Measurements from ENCODE around the gene ABRACL. TPM values are rescaled to one million over a fixed set of nuclear protein-coding genes. Genes with fewer than 3 reads are reported as not detected.
"Not testable (repeated sequence)": the region's sequence is repeated elsewhere in the genome, so short reads cannot be mapped to it uniquely, and the experiment has no call there.

Gene ABRACL
- polyA plus RNA-seq, 1 donor, result 97.2 TPM

- Histone ChIP-seq H3K36me3 (ENCODE audit: control insufficient read depth, insufficient read depth, low read length) (no peaks in the 10 kb centered on the region), H3K27ac (ENCODE audit: low read length) (no peak overlapping the region), H3K4me3 (ENCODE audit: low read length) (no peak overlapping the region), H3K4me1 (ENCODE audit: control insufficient read depth, insufficient read depth, low read length) (no peaks in the 10 kb centered on the region), H3K27me3 (ENCODE audit: control insufficient read depth, insufficient read depth, low read length) (no peaks in the 10 kb centered on the region), H3K9me3 (ENCODE audit: control insufficient read depth, low read depth, low read length) (no peaks in the 10 kb centered on the region)
- DNase-seq, result no peak
- 84% methylated on average over 9 of the region's 9 CpGs for WGBS (ENCODE audit: insufficient coverage, low lambda C conversion rate)
These were observed 20.4 kb upstream of the ABRACL start for GRCh38 chr6:139008117-139008516.

GRCh38 chr6:139010674-139011073, 17.9 kb upstream of the ABRACL start:
- no peak for DNase-seq
- H3K4me1 ChIP-seq (ENCODE audit: control insufficient read depth, insufficient read depth, low read length), result no peaks in the 10 kb centered on the region
- H3K9me3 ChIP-seq (ENCODE audit: control insufficient read depth, low read depth, low read length), result no peaks in the 10 kb centered on the region
- H3K27me3 ChIP-seq (ENCODE audit: control insufficient read depth, insufficient read depth, low read length), result no peaks in the 10 kb centered on the region
- no peaks in the 10 kb centered on the region for H3K36me3 ChIP-seq (ENCODE audit: control insufficient read depth, insufficient read depth, low read length)
- no peak overlapping the region for H3K4me3 ChIP-seq (ENCODE audit: low read length)
- H3K27ac ChIP-seq (ENCODE audit: low read length), result no peak overlapping the region

DNA sequence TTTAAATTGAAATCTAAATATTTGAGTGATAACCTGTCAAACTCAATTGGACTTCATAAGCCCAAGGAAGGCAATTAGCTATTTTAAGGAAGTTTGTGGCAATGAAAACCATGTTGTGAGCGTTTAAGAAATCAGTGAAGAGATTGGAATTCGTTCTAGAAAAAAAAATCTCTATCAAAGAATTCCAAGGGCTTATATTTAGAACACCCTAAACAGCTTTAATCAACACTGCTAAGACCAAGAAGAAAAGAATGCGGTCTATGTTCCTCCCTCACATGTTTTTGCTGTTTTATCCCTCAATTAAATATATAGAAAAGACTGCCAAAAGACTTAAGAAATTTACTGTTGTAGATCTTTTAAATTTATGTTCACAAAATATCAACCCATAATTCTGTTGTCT, 16.6 kb upstream of the ABRACL start:
- no peaks in the 10 kb centered on the region for H3K4me1 ChIP-seq (ENCODE audit: control insufficient read depth, insufficient read depth, low read length)
- H3K36me3 ChIP-seq (ENCODE audit: control insufficient read depth, insufficient read depth, low read length), result no peaks in the 10 kb centered on the region
- H3K27me3 ChIP-seq (ENCODE audit: control insufficient read depth, insufficient read depth, low read length), result no peaks in the 10 kb centered on the region
- no peak for DNase-seq
- H3K4me3 ChIP-seq (ENCODE audit: low read length), result no peak overlapping the region
- no CpG with 5 or more reads among the region's 3 CpGs for WGBS (ENCODE audit: insufficient coverage, low lambda C conversion rate)
- H3K27ac ChIP-seq (ENCODE audit: low read length), result no peak overlapping the region
- H3K9me3 ChIP-seq (ENCODE audit: control insufficient read depth, low read depth, low read length), result no peaks in the 10 kb centered on the region

- no peaks in the 10 kb centered on the region for H3K36me3 ChIP-seq (ENCODE audit: control insufficient read depth, insufficient read depth, low read length)
- DNase-seq, result no peak
- H3K27me3 ChIP-seq (ENCODE audit: control insufficient read depth, insufficient read depth, low read length), result no peaks in the 10 kb centered on the region
- H3K4me1 ChIP-seq (ENCODE audit: control insufficient read depth, insufficient read depth, low read length), result no peaks in the 10 kb centered on the region
- H3K9me3 ChIP-seq (ENCODE audit: control insufficient read depth, low read depth, low read length), result no peaks in the 10 kb centered on the region
- H3K4me3 ChIP-seq (ENCODE audit: low read length), result no peak overlapping the region
- WGBS (ENCODE audit: insufficient coverage, low lambda C conversion rate), result no CpG with 5 or more reads among the region's 4 CpGs
- H3K27ac ChIP-seq (ENCODE audit: low read length), result no peak overlapping the region
These were observed 15.3 kb upstream of the ABRACL start for GRCh38 chr6:139013185-139013800.

GRCh38 chr6:139014945-139015344, 13.6 kb upstream of the ABRACL start:
- no peaks in the 10 kb centered on the region for H3K27me3 ChIP-seq (ENCODE audit: control insufficient read depth, insufficient read depth, low read length)
- no CpG with 5 or more reads among the region's 3 CpGs for WGBS (ENCODE audit: insufficient coverage, low lambda C conversion rate)
- DNase-seq, result no peak
- no peaks in the 10 kb centered on the region for H3K9me3 ChIP-seq (ENCODE audit: control insufficient read depth, low read depth, low read length)
- H3K4me1 ChIP-seq (ENCODE audit: control insufficient read depth, insufficient read depth, low read length), result no peaks in the 10 kb centered on the region
- H3K4me3 ChIP-seq (ENCODE audit: low read length), result no peak overlapping the region
- H3K36me3 ChIP-seq (ENCODE audit: control insufficient read depth, insufficient read depth, low read length), result no peaks in the 10 kb centered on the region
- no peak overlapping the region for H3K27ac ChIP-seq (ENCODE audit: low read length)

GRCh38 chr6:139016337-139017213, 12.0 kb upstream of the ABRACL start:
- DNase-seq, result no peak
- Histone ChIP-seq H3K27ac (ENCODE audit: low read length) (no peak overlapping the region), H3K4me3 (ENCODE audit: low read length) (no peak overlapping the region), H3K4me1 (ENCODE audit: control insufficient read depth, insufficient read depth, low read length) (no peaks in the 10 kb centered on the region), H3K9me3 (ENCODE audit: control insufficient read depth, low read depth, low read length) (no peaks in the 10 kb centered on the region), H3K27me3 (ENCODE audit: control insufficient read depth, insufficient read depth, low read length) (no peaks in the 10 kb centered on the region), H3K36me3 (ENCODE audit: control insufficient read depth, insufficient read depth, low read length) (no peaks in the 10 kb centered on the region)
- WGBS (ENCODE audit: insufficient coverage, low lambda C conversion rate), result no CpG with 5 or more reads among the region's 7 CpGs

GRCh38 chr6:139017227-139017626, 11.3 kb upstream of the ABRACL start:
- H3K27ac ChIP-seq (ENCODE audit: low read length), result no peak overlapping the region

DNA sequence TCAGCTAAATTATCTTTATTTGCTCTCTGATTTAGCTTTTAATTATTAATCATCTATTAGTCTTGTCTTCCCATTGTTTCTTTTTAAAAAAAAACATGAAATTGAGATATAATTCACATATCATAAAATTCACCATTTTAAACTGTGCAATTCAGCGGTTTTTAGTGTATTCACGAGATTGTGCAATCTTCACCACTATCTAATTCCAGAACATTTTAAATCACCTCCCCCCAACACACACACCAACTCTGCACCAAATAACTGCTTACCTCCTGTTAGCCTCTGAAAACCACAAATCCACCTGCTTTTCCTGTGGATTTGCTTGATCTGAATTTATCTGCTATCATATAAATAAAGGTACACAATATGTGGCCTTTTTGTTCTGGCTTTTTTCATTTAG, 8.8 kb upstream of the ABRACL start:
- no CpG with 5 or more reads among the region's 2 CpGs for WGBS (ENCODE audit: insufficient coverage, low lambda C conversion rate)
- H3K36me3 ChIP-seq (ENCODE audit: control insufficient read depth, insufficient read depth, low read length), result no peaks in the 10 kb centered on the region
- DNase-seq, result no peak
- H3K4me3 ChIP-seq (ENCODE audit: low read length), result no peak overlapping the region
- H3K4me1 ChIP-seq (ENCODE audit: control insufficient read depth, insufficient read depth, low read length), result no peaks in the 10 kb centered on the region
- H3K27ac ChIP-seq (ENCODE audit: low read length), result no peak overlapping the region
- no peaks in the 10 kb centered on the region for H3K27me3 ChIP-seq (ENCODE audit: control insufficient read depth, insufficient read depth, low read length)
- H3K9me3 ChIP-seq (ENCODE audit: control insufficient read depth, low read depth, low read length), result no peaks in the 10 kb centered on the region

More at GRCh38 chr6:139017227-139017626, 11.3 kb upstream of the ABRACL start:
- Histone ChIP-seq H3K4me3 (ENCODE audit: low read length) (no peak overlapping the region), H3K36me3 (ENCODE audit: control insufficient read depth, insufficient read depth, low read length) (no peaks in the 10 kb centered on the region), H3K27me3 (ENCODE audit: control insufficient read depth, insufficient read depth, low read length) (no peaks in the 10 kb centered on the region), H3K4me1 (ENCODE audit: control insufficient read depth, insufficient read depth, low read length) (no peaks in the 10 kb centered on the region), H3K9me3 (ENCODE audit: control insufficient read depth, low read depth, low read length) (no peaks in the 10 kb centered on the region)
- no peak for DNase-seq
- 71% methylated on average over 1 of the region's 3 CpGs for WGBS (ENCODE audit: insufficient coverage, low lambda C conversion rate)

DNA sequence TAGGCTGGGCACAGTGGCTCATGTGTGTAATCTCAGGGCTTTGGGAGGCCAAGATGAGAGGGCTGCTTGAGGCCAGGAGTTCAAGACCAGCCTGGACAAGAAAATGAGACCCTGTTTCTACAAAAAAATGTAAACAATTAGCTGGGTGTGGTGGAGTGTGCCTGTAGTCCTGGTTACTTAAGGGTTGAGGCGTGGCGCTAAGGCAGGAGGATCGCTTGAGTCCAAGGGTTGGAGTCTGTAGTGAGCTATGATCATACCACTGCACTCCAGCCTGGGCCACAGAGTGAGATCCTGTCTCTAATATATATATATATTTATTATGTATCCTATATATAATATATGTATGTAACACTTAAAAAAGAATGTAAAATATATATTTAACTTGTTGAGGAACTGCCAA, 7.9 kb upstream of the ABRACL start:
- Histone ChIP-seq H3K9me3 (ENCODE audit: control insufficient read depth, low read depth, low read length) (no peaks in the 10 kb centered on the region), H3K27ac (ENCODE audit: low read length) (no peak overlapping the region), H3K4me3 (ENCODE audit: low read length) (no peak overlapping the region), H3K4me1 (ENCODE audit: control insufficient read depth, insufficient read depth, low read length) (no peaks in the 10 kb centered on the region), H3K27me3 (ENCODE audit: control insufficient read depth, insufficient read depth, low read length) (no peaks in the 10 kb centered on the region), H3K36me3 (ENCODE audit: control insufficient read depth, insufficient read depth, low read length) (no peaks in the 10 kb centered on the region)
- WGBS (ENCODE audit: insufficient coverage, low lambda C conversion rate), result no CpG with 5 or more reads among the region's 3 CpGs
- DNase-seq, result peak; percentile 47 to 60

DNA sequence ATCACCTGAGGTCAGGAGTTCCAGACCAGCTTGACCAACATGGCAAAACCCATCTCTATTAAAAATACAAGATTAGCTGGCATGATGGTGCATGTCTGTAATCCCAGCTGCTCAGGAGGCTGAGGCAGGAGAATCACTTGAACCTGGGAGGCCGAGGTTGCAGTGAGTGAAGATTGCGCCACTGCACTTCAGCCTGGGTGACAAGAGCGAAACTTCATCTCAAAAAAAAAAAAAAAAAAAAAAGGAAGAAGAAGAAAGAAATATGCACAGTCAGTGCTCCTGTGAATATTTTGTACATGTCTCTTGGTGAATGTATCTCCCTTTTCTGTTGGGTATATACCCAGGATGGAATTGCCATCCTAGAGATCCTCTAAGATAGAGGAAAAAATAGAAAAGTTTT, 3.1 kb upstream of the ABRACL start:
- H3K27me3 ChIP-seq (ENCODE audit: control insufficient read depth, insufficient read depth, low read length); H3K4me3 ChIP-seq (ENCODE audit: low read length); H3K27ac ChIP-seq (ENCODE audit: low read length); H3K4me1 ChIP-seq (ENCODE audit: control insufficient read depth, insufficient read depth, low read length); H3K9me3 ChIP-seq (ENCODE audit: control insufficient read depth, low read depth, low read length); DNase-seq; H3K36me3 ChIP-seq (ENCODE audit: control insufficient read depth, insufficient read depth, low read length): not testable (repeated sequence)
- WGBS (ENCODE audit: insufficient coverage, low lambda C conversion rate), result 100% methylated on average over 2 of the region's 3 CpGs

Measured in large intestine (tissue), 3 donors.